K562 (cell line): ENCODE results near the gene ADCYAP1. TPM values are rescaled to one million over a fixed set of nuclear protein-coding genes. Genes with fewer than 3 reads are reported as not detected.

Experiments
- CHCHD3 ChIP-seq: fragments of 250-450 bp; sonication (Bioruptor Pico); IDR thresholded peaks from 2 replicates; pipeline ENCODE4 v2.1.2; 2022; ENCODE audit warnings: mild to moderate bottlenecking
- CSDE1 ChIP-seq, 2 experiments: fragments of 450-650 bp; IDR thresholded peaks; 2 replicates each; pipeline ENCODE4 v1.6.1; 2016; ENCODE audit warnings: mild to moderate bottlenecking in 1 of 2
- MCM2 ChIP-seq: fragments of 450-650 bp; IDR thresholded peaks from 2 replicates; pipeline ENCODE4 v1.6.1; 2017; ENCODE audit warnings: low read depth, mild to moderate bottlenecking
- ZFX ChIP-seq: sonication (generic); formaldehyde crosslinking; IDR thresholded peaks from 2 replicates; pipeline ENCODE4 v1.8.0; 2022; ENCODE audit warnings: mild to moderate bottlenecking, missing genetic modification reagents, moderate library complexity
- ZNF140 ChIP-seq: fragments of 250-450 bp; sonication (Bioruptor Pico); IDR thresholded peaks from 2 replicates; pipeline ENCODE4 v1.8.0; 2021; ENCODE audit warnings: moderate library complexity, mild to moderate bottlenecking, inconsistent platforms
- ZNF3 ChIP-seq: fragments of 250-450 bp; sonication (Bioruptor Pico); IDR thresholded peaks from 2 replicates; pipeline ENCODE4 v1.5.0; 2021; ENCODE audit warnings: mild to moderate bottlenecking, moderate library complexity
- ZNF316 ChIP-seq: fragments of 450-650 bp; IDR thresholded peaks from 2 replicates; pipeline ENCODE4 v1.6.1; 2016
- polyA plus RNA-seq, 8 experiments: library from polyadenylated mRNA; depleted of rRNA in 4 of 8; stranded (reverse) in 5 of 8; unstranded in 3 of 8; fragments of >200 nt; fragmentation: Nextera tagmentation in 2 of 8; fragmentation: Illumina TruSeq in 1 of 8; extraction: Ambion mirVana in 2 of 8; extraction: Trizol in 1 of 8; gene quantifications; 2 replicates each; pipeline versions ENCODE4 v1.2.1 to v1.2.3, GENCODE V29; 2011 to 2014; ENCODE audit warnings: inconsistent platforms in 1 of 8, missing spikeins in 1 of 8
- total RNA-seq, 7 experiments: library from RNA; depleted of rRNA in 6 of 7; stranded (reverse); fragments of >200 nt in 6 of 7; fragmentation: Illumina TruSeq in 2 of 7; extraction: Trizol in 2 of 7; gene quantifications; 2 replicates each; pipeline versions ENCODE4 v1.2.1 to v1.2.3, GENCODE V29; 2011 to 2021; ENCODE audit warnings: low replicate concordance in 1 of 7
- TF ChIP-seq, protein P1 (sequence below), 2 experiments: fragments of 450-650 bp in 1 of 2; sonication (generic) in 1 of 2; formaldehyde crosslinking in 1 of 2; IDR thresholded peaks; 2 replicates each; pipeline versions ENCODE4 v1.7.1 to v1.9.0; 2016 to 2022; ENCODE audit warnings: inconsistent platforms in 1 of 2, mild to moderate bottlenecking in 1 of 2, missing genetic modification reagents in 1 of 2
- TF ChIP-seq, protein P2 (sequence below): sonication (generic); IDR thresholded peaks from 2 replicates; pipeline ENCODE4 v1.6.1; 2016
- TF ChIP-seq, protein P3 (sequence below): IDR thresholded peaks from 2 replicates; pipeline ENCODE4 v1.6.1; 2012; ENCODE audit warnings: low read depth, low read length, improper control_type of control experiment, borderline replicate concordance
- TF ChIP-seq, protein P4 (sequence below): sonication (generic); formaldehyde crosslinking; IDR thresholded peaks from 2 replicates; pipeline ENCODE4 v1.8.1; 2023; ENCODE audit warnings: missing genetic modification reagents, mild to moderate bottlenecking, borderline replicate concordance

ADCYAP1 gene
- total and polyA plus RNA-seq, 9 of the 15 experiments (the other 6 are each of a cell fraction or from before 2014, with no cell fraction given): 0.03 TPM; not detected in 8

DNA sequence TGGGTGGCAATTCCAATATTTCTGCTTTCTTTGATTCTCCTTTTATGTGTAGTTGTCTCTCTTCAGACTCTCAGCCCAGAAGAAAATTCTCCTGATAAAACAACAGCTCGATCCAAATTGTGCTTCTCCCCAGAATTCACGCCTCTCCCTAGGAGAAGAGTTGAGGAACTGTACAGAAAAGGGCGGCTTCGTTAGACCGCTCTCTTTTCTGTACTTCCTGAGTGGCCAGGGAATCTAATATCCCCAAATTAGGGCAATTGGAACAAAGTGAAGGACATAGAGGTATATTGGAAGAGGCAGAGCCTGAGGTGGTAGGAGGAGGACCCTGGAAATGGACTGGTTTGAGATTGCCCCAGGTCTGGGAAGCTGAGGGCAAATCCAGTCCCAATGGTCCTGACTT lies 5.6 kb downstream of the ADCYAP1 start (continued):
- TF ChIP-seq, protein P1, sequence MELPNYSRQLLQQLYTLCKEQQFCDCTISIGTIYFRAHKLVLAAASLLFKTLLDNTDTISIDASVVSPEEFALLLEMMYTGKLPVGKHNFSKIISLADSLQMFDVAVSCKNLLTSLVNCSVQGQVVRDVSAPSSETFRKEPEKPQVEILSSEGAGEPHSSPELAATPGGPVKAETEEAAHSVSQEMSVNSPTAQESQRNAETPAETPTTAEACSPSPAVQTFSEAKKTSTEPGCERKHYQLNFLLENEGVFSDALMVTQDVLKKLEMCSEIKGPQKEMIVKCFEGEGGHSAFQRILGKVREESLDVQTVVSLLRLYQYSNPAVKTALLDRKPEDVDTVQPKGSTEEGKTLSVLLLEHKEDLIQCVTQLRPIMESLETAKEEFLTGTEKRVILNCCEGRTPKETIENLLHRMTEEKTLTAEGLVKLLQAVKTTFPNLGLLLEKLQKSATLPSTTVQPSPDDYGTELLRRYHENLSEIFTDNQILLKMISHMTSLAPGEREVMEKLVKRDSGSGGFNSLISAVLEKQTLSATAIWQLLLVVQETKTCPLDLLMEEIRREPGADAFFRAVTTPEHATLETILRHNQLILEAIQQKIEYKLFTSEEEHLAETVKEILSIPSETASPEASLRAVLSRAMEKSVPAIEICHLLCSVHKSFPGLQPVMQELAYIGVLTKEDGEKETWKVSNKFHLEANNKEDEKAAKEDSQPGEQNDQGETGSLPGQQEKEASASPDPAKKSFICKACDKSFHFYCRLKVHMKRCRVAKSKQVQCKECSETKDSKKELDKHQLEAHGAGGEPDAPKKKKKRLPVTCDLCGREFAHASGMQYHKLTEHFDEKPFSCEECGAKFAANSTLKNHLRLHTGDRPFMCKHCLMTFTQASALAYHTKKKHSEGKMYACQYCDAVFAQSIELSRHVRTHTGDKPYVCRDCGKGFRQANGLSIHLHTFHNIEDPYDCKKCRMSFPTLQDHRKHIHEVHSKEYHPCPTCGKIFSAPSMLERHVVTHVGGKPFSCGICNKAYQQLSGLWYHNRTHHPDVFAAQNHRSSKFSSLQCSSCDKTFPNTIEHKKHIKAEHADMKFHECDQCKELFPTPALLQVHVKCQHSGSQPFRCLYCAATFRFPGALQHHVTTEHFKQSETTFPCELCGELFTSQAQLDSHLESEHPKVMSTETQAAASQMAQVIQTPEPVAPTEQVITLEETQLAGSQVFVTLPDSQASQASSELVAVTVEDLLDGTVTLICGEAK (IDR thresholded peaks at IDR 0.05): no peak
- TF ChIP-seq, protein P1 (CRISPR knock-in tag; IDR thresholded peaks at IDR 0.05): no peak
- TF ChIP-seq ZNF3 (CRISPR knock-in tag): no peak
- TF ChIP-seq ZNF316: no peak
- no peak for TF ChIP-seq MCM2
- no peak for TF ChIP-seq CHCHD3
- TF ChIP-seq, protein P2, sequence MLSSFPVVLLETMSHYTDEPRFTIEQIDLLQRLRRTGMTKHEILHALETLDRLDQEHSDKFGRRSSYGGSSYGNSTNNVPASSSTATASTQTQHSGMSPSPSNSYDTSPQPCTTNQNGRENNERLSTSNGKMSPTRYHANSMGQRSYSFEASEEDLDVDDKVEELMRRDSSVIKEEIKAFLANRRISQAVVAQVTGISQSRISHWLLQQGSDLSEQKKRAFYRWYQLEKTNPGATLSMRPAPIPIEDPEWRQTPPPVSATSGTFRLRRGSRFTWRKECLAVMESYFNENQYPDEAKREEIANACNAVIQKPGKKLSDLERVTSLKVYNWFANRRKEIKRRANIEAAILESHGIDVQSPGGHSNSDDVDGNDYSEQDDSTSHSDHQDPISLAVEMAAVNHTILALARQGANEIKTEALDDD: no peak
- TF ChIP-seq CSDE1 (IDR thresholded peaks at IDR 0.05): no peak
- TF ChIP-seq ZFX (CRISPR knock-in tag): no peak
- TF ChIP-seq, protein P3, sequence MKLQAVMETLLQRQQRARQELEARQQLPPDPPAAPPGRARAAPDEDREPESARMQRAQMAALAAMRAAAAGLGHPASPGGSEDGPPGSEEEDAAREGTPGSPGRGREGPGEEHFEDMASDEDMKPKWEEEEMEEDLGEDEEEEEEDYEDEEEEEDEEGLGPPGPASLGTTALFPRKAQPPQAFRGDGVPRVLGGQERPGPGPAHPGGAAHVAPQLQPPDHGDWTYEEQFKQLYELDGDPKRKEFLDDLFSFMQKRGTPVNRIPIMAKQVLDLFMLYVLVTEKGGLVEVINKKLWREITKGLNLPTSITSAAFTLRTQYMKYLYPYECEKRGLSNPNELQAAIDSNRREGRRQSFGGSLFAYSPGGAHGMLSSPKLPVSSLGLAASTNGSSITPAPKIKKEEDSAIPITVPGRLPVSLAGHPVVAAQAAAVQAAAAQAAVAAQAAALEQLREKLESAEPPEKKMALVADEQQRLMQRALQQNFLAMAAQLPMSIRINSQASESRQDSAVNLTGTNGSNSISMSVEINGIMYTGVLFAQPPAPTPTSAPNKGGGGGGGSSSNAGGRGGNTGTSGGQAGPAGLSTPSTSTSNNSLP: no peak
- no peak for TF ChIP-seq ZNF140 (CRISPR knock-in tag)
- TF ChIP-seq, protein P4, sequence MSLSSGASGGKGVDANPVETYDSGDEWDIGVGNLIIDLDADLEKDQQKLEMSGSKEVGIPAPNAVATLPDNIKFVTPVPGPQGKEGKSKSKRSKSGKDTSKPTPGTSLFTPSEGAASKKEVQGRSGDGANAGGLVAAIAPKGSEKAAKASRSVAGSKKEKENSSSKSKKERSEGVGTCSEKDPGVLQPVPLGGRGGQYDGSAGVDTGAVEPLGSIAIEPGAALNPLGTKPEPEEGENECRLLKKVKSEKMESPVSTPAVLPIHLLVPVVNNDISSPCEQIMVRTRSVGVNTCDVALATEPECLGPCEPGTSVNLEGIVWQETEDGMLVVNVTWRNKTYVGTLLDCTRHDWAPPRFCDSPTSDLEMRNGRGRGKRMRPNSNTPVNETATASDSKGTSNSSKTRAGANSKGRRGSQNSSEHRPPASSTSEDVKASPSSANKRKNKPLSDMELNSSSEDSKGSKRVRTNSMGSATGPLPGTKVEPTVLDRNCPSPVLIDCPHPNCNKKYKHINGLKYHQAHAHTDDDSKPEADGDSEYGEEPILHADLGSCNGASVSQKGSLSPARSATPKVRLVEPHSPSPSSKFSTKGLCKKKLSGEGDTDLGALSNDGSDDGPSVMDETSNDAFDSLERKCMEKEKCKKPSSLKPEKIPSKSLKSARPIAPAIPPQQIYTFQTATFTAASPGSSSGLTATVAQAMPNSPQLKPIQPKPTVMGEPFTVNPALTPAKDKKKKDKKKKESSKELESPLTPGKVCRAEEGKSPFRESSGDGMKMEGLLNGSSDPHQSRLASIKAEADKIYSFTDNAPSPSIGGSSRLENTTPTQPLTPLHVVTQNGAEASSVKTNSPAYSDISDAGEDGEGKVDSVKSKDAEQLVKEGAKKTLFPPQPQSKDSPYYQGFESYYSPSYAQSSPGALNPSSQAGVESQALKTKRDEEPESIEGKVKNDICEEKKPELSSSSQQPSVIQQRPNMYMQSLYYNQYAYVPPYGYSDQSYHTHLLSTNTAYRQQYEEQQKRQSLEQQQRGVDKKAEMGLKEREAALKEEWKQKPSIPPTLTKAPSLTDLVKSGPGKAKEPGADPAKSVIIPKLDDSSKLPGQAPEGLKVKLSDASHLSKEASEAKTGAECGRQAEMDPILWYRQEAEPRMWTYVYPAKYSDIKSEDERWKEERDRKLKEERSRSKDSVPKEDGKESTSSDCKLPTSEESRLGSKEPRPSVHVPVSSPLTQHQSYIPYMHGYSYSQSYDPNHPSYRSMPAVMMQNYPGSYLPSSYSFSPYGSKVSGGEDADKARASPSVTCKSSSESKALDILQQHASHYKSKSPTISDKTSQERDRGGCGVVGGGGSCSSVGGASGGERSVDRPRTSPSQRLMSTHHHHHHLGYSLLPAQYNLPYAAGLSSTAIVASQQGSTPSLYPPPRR (CRISPR knock-in tag): no peak
